GM19099 (cell line): ENCODE data around the gene HS6ST1.

Source experiments
- POLR2A ChIP-seq: IDR thresholded peaks from 3 replicates; pipeline ENCODE4 v1.6.1; 2011; ENCODE audit warnings: low read depth; ENCODE audit not compliant: insufficient read length; ENCODE audit errors: extremely low read depth

Gene HS6ST1

DNA sequence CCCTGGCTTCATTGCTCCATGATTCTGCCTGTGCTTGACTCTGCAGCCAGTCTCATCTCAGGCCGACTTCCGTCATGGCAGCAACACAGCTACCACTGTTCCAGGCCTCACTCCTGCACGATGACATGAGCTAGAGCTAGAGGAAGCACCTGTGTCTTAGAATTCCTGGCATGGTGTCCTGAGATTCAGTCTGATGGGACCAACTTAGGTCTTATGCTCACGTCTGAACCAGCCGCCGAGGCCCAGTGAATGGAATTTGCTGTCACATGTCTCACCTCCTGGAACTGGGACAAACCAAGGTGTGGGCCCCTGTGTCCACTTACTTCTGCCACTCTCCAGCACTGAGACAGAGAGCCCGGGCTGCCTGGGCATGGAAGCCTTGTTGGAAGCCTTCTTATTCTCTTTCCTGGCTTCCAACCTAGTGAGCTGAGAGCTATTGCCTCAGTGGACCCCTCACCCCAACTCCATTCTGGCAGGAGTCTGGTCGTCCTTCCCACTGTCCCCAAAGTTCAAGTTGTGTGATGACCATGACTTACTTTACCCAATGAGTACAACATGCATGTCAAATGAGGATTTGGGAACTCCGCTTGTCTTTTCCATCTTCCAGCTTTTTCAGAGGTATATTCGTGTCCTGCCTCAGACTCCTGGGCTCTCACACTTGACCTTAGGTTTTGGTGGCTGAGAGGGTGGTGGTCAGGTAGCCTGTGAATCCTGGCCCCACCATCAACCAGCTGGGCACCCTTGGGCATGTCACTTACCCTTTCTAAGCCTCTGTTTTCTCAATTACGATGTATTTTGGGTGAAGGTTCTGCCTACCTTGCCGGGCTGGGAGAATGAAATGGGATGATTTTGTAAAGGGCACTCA, 39.1 kb upstream of the HS6ST1 start:
- TF ChIP-seq POLR2A = no peak

DNA sequence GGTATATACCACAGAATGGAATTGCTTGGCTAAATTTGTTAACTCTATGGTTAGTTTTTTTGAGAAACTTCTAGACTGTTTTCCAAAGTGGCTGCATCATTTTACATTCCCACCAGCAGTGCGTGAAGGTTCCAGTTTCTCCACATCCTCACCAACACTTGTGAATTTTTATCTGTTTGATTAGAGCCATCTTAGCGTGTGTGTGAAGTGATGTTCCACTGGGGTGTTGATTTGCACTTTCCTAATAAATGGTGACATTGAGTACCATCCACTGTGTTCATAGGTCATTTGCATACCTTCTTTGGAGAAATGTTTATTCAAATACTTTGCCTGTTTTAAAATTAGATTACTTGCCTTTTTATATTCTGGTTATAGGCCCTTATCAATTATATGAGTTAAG, 37.5 kb upstream of the HS6ST1 start:
- no peak for TF ChIP-seq POLR2A

DNA sequence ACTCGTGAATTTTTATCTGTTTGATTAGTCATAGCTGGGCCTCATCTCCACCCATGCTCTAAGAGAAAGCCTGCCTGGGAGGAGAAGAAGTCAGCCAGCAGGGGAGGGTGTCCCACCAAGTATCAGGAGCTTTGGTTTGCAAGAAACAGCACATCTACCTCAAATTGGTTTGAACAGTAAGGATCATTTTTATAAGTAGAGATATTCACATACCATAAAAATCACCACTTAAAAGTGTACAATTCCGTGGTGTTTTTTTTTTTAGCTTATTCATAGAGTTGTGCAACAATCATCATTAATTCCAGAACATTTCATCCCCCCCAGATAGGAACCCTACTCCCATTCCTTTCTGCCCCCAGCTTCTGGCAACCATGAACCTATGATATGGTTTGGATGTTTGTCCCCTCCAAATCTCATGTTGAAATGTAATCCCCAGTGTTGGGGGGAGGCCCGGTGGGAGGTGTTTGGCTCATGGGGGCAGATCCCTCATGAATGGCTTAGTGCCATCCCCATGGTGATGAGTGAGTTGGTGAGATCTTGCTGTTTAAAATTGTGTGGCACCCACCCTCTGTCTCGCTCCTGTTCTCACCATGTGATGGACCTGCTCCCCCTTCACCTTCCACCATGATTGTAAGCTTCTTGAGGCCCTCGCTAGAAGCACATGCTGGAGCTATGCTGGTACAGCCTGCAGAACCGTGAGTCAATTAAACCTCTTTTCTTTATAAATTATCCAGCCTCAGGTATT, 36.2 kb upstream of the HS6ST1 start:
- no peak for TF ChIP-seq POLR2A

DNA sequence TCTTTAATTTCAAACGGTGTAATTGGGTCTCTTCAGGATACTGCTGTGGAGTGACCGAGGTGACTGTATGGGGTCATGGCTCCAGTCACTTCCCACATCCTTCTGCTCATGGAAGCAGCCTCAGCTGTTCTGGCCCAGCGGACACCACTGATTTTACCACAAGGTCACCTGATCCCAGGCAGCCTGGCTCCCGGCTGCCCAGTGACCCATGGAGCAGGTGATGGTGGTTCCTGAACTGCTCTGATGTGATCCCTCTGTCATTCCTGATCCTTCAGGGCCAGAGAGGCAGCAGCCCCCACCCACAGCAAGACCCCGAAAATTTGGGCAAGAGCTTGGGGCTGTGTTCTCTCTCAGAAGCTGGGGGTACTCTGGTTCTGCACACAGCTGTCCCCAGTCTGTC, 35.5 kb upstream of the HS6ST1 start:
- TF ChIP-seq POLR2A = no peak

- no peak for TF ChIP-seq POLR2A
Measured at GRCh38 chr2:128350736-128351135, 32.1 kb upstream of the HS6ST1 start.

DNA sequence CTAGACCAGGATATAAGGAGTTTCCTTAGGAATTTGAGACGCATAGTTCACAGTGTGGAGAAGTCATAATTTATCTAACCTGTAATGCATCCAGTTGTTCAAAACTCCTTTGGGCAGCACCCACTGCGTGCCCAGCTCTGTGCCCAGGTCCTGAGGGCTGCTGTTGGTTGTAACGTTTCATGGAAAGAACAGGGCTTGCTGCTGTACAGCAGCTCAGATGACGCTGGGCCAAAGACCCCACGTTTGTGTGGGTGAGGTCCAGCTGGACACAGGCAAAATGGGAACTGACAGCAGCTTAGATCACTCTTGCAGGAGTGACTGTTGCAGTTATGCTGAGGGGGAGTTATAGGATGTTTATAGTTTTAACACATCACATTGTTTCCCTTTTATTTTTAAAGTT, 30.0 kb upstream of the HS6ST1 start:
- TF ChIP-seq POLR2A = no peak

DNA sequence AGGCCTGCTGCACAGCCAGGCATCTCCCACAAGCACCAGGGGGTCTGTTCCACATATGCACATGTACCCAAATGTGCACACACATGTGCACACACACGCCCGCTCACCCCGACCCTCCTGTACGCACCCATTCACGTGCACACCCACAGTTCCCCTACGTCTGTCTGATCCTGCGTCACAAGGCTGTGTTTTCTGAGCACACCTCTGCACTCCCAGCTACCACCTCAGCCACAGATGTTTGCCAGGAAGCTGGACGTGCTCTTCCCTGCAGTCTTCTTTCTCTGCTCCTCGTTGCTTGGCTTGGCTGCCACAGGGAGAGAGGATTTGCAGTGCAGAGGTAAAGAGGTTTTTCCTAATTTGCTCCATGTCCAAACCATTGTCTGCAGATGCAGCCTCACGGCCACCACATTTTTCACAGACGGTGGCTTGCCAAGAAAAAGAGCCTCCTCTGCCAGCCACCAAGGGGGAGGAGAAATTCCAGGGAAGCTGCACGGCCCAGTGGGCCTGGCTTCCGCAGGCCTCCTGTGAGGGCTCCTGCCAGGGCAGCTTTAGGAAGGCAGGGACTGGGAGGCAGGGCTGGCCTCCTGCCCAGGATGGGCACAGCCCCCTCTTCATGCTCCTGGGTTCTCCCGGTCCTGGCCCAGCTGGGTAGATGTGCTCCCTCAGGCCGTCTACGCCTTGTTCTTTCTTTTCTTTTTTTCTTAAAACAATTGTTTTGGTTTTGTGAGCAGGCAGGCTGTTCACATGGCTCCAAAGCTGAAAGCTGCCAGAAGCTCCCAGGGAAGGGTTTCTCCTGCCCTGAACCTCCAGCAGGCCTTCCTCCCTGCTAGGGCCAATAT, 29.3 kb upstream of the HS6ST1 start:
- no peak for TF ChIP-seq POLR2A

GRCh38 chr2:128347171-128347558, 28.5 kb upstream of the HS6ST1 start:
- TF ChIP-seq POLR2A = no peak

DNA sequence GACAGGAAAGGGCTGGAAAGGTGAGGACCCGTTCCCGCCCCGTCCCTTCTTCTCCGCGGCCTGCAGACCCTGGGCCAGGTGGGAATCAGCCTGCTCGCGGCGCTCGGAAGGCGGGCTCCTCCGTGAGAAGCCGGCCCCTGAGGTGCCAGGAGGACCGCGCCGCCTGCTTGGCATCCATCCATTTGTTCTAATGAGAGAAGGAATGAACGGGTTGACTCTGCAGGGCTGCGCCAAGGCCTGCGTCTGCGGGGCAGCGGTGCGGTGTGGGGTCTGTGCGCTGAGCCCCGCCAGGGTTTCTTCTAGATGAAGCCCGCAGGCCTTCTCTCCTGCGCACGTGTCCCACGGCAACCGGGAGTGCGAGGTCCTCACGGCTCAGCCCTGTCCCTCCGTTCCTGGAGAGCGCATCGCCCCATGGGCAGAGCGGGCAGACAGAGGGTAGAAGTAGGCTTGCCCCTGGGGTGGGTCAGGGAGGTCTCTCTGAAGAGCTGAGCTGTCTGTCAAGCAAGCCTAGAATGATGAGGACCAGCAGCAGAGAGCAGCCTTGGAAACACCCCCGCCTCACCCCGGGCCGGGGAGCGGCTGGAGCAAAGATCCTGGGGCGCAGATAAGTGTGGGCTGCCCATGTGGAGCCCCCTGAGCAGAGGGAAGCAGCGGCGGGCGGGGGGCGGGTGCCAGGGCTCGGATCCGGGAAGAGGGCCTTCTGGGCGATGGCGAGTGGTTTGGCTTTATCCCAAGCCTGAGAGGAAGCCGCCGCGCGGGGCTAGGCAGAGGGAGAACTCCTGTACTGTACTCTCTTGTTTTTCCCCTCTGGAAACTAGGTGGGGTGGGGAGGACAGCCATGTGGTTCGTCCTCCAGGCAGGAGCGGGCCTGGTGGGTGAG, 27.9 kb upstream of the HS6ST1 start:
- TF ChIP-seq POLR2A = no peak

- no peak for TF ChIP-seq POLR2A
Measured at GRCh38 chr2:128345436-128346165, 26.9 kb upstream of the HS6ST1 start.

- no peak for TF ChIP-seq POLR2A
Measured at GRCh38 chr2:128344101-128344500, 25.4 kb upstream of the HS6ST1 start.

- TF ChIP-seq POLR2A = no peak
Measured at GRCh38 chr2:128343459-128343858, 24.8 kb upstream of the HS6ST1 start.

DNA sequence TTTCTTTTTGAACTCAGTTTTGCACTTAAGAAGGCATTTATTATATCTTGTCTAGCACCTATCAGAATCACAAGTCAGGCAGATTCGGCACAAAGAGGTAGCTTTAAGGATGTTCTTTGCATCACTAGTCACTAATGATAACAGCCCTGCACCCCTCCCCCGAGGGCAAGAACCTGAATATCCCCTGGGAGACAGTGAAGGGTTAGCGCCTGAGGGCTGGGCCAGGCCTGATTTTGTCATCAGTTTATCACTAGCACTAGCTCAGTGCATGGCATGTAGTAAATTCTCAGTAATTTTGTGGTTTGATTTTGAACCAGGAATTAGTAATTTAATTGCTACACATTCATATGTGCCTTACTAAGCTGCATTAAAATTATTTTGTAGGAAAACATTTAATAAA, 23.9 kb upstream of the HS6ST1 start:
- TF ChIP-seq POLR2A = no peak

DNA sequence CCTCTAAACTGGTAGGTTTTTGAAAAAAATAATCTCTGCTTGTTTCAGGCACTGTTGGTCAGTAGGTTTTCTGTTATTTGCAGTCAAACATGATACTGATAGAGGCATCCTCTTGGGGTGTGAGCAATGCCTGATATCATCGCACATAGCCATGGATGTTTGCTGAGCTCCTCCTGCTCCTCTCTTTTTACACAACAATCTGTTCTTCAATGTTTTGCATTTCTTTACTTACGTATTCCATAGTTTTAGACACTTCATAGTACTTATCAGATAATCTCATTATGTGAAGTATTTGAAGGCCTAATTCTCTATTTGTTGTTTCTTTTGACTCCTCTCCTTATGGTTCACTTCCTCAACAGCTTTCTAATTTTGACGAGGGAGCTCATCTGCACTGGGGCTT, 23.0 kb upstream of the HS6ST1 start:
- no peak for TF ChIP-seq POLR2A
